ENCODE results near the gene PITPNC1.

The PITPNC1 gene

DNA sequence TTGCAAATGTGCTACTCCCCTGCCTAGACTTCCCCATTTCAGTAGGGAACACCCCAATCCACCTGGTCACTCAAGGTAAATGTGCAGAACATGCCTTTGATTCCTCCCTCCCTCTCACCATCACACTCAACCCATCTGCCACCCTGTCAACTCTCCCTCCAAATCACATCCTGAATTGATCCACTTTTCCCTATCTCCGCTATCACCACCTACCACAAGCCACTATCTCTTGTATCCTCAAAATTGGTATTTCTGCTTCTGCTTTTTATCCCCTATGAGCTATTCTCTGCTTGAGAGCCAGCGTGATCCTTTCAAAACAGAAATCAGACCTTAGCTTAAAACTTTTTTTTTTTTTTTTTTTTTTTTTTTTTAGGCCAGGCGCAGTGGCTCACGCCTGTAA lies 335.3 kb downstream of the PITPNC1 start:
- TF ChIP-seq, protein P1, sequence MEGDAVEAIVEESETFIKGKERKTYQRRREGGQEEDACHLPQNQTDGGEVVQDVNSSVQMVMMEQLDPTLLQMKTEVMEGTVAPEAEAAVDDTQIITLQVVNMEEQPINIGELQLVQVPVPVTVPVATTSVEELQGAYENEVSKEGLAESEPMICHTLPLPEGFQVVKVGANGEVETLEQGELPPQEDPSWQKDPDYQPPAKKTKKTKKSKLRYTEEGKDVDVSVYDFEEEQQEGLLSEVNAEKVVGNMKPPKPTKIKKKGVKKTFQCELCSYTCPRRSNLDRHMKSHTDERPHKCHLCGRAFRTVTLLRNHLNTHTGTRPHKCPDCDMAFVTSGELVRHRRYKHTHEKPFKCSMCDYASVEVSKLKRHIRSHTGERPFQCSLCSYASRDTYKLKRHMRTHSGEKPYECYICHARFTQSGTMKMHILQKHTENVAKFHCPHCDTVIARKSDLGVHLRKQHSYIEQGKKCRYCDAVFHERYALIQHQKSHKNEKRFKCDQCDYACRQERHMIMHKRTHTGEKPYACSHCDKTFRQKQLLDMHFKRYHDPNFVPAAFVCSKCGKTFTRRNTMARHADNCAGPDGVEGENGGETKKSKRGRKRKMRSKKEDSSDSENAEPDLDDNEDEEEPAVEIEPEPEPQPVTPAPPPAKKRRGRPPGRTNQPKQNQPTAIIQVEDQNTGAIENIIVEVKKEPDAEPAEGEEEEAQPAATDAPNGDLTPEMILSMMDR (IDR thresholded peaks at IDR 0.05): no peak

DNA sequence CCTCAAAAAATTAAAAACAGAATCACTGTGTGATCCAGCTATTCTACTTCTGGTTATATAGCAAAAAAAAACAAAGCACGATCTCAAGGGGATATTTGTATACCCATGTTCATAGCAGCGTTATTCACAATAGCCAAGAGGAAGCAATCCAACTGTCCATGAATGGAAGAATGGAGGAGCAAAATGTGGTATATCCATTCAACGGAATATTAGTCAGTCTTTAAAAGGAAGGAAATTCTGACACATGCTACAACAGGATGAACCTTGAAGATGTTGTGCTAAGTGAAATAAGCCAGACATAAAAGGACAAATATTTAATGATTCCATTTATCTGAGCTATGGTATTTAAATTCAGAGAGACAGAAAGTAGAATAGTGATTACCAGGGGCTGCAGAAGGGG lies 336.1 kb downstream of the PITPNC1 start:
- TF ChIP-seq, protein P1 (IDR thresholded peaks at IDR 0.05): no peak

DNA sequence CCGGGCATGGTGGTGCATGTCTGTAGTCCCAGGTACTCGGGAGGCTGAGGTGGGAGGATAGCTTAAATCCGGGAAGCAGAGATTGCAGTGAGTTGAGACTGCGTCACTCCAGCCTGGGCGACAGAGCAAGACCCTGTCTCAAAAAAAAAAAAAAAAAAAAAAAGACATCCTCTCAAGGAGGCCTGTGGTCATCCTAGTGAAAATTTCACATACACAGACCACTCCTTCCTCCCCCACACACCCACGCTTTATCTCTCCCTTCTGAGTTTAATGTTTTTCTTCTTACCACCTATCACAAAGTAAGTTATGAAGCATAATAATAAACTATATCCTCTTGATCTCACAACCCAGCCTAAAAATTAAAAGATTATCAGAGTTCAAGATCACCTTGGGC lies 339.3 kb downstream of the PITPNC1 start:
- TF ChIP-seq, protein P1 (IDR thresholded peaks at IDR 0.05): no peak

DNA sequence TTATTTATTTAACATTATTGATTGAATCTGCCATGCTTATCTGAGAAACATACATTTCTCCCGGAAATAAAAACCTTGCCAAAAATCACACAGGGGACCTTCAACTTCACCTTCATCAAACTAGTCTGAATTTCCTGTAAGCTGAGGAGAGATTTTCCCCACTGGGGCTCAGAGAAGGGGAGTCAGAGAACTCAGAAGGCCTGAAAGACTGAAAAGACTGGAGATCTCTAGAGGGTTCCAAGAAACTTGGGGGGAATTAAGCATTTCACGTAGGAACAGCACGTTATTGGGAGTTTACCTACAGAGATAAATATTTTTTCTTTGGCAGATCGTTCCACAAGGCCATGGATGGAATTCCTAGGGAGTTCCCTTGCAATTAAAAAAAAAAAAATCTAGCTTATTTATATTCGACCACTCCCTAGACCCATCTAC lies 340.1 kb downstream of the PITPNC1 start:
- TF ChIP-seq, protein P1 (IDR thresholded peaks at IDR 0.05): no peak

DNA sequence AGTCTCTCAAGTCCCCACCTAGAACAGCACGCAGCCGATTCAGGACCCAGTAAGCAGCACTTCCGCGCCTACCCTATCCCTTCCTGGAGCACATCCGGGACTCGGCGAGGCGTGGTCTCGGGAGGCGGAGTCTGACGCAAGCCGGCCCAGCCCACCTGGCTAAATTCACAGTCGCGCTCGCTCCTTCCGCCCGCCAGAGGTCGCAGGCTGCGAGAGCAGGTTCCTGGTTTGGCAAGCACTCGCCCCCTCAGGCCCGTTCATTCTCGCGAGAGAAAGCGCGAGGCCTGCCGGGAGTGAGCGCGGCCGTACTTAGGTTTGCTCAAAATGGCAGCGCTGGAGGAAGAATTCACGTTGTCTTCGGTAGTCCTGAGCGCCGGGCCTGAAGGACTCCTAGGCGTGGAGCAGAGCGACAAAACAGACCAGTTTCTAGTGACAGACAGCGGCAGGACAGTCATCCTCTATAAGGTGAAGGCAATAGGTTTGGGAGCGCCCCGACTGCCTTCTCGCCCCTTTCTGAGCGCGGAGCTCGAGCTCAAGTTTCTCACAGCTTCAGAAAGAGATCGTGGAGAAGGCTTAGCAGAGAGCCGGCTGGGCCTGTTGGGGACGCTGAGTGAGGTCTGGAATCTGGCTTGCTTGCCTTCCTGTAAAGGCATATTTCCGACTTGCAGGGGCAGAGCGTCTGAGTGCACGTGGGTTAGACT lies 340.7 kb downstream of the PITPNC1 start, which contains the start of gene NOL11:
TSS of gene NOL11 (plus strand) at position 313 of the 701 bp plus-strand sequence. CDS start at position 325, 12 bp downstream.
- TF ChIP-seq, protein P1 (IDR thresholded peaks at IDR 0.05): peak; percentile 94

DNA sequence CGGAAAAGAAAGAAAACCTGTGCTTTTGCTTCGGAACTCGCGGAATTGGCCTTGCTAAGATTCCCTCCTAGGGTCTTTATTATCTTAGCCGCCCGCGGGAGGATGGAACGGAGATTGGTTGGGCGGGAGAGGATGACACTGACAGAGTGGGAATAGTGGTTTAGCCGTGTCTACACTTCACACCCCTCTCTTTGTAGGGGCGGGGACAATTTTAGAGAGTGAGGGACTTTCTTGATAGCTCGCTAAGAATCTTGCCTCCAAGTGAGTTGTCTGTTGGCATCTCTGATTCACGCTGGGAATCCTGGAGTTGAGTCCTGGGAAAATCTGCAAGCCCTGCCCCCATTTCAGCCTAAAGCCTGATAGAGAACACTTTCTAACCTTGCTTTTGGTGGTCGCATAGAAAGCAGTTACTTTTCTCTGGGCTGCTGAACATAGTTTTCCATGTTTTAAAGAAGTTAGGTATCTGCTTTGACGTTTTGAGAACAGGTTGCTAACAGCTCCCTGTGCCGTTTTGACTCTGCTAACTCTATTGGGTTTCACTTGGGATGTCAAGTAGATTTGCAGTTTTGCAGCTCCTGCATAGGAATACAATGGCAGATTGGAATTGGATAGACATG lies 341.4 kb downstream of the PITPNC1 start:
- TF ChIP-seq, protein P1 (IDR thresholded peaks at IDR 0.05): no peak

DNA sequence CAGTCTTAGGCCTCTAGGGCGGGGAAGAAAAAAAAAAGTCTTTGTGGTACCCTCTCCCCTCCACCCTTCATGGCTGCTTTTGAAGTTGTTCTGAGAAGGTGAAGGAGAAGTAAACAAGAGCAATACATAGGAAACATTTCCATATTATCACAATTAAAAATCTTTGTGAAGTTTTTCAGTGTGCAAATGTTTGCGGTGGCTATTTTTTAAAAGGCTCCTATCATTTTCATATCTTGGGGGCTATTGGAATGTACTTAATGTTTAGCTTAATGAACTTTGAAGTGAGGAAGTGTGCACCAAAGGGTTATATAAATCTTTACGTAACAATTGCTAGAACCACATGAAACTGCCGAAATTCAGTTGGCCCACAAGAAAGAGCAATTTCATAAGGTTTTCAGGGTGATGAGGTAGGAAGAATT lies 348.3 kb downstream of the PITPNC1 start:
- TF ChIP-seq, protein P1 (IDR thresholded peaks at IDR 0.05): no peak
